Activated T-helper 9 cell treated with anti-CD3 and anti-CD28 coated beads, Interleukin-2, amount 50 U/mL, for 16 hours (primary cell): ENCODE measurements around the gene NHEJ1.
"Not testable (repeated sequence)": the region's sequence is repeated elsewhere in the genome, so short reads cannot be mapped to it uniquely, and the experiment has no call there.

Experiments used
- DNase-seq: peaks from one replicate; pipeline ENCODE4 v3.0.0-alpha.2; 2020; ENCODE audit warnings: low read depth

Gene NHEJ1, protein sequence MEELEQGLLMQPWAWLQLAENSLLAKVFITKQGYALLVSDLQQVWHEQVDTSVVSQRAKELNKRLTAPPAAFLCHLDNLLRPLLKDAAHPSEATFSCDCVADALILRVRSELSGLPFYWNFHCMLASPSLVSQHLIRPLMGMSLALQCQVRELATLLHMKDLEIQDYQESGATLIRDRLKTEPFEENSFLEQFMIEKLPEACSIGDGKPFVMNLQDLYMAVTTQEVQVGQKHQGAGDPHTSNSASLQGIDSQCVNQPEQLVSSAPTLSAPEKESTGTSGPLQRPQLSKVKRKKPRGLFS

DNA sequence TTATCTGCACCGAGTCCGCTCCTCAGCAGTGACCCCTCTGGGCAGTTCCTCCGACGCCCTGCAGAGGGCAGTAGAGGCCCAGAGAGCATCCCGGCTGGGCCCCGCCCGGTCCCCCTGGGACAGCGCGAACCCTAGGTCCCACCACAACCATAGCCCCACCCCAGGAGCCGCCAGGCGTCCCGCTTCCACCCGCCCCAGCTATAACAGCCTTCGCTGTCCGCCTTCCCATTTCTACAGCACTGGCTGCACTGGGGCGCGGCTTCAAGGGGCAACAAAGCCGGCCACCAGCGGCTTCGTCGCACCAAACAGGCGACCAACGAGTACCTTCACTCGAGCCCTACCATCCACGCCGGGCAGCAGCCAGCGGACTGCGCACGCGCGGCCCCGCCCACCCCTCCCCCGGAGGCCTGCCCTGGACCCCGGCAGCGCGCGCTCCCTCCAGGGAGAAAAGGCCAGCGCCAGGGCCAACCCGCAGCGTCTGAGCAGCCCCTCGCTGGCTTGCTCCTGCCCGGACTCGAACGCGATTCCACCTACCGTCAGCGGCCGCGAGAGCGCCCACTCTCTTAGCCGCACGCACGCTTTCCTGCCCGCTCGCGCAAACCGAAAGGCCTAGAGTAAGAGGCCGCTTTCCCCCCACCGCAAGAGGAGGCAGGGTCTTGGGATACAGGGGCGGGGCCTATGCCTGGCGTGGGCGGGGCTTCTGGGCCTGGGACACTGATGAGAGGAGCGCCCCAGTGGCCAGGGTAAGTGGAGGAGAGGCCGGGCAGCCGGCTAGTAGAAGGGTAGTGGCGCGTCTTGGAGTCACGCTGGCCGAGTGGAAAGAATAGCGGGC, at the start of gene NHEJ1:
TSS of gene NHEJ1 (minus strand) at position 630 of the 832 bp plus-strand sequence. CDS start 2,453 bp downstream, outside the sequence.
- peak; percentile 88 for DNase-seq

DNA sequence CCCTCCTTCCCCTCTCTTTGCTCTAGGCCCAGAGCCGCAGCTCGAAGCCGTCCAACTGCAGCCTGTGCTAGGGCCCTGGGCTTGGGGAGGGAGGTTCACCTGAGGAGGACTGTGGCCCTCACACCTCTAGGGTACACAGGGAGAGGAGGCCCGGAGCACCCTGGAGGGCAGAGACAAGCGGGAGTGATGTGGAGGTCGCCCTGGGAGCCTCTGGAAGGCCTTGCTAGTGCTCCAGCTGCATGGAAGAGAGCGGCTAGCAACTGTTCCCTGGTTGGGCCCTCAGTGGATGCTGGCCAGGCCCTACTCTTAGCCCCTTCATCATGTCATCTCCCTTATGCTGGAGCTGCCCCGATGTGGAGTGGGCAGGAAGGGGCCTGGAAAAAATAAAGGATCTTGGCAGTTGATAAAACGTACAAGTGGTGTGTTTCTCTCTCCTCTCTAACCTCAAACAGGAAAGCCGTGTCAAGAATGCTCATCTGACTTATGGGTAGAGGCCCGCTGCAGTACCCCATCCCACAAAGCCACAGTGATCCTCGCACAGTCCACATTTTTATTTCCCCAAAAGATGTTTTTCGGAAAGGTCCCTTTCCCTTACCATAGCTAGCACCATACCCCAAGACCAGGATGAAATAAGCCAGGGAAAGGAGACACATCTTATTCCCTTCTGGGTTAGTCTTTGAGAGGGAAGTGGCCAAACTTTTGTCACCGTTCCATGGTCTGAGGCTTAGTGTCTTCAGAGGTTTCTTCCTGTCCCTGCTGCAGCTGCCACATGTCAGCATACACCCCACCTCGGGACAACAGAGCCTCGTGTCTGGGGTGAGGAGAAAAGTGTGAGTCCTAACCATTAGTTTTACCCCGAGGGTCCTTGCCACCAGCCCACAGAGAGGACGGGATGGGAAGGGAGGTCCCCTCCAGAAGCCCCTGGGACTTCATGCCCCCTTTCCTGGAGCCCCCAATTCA, 48.9 kb upstream of the NHEJ1 start:
- DNase-seq, result no peak

DNA sequence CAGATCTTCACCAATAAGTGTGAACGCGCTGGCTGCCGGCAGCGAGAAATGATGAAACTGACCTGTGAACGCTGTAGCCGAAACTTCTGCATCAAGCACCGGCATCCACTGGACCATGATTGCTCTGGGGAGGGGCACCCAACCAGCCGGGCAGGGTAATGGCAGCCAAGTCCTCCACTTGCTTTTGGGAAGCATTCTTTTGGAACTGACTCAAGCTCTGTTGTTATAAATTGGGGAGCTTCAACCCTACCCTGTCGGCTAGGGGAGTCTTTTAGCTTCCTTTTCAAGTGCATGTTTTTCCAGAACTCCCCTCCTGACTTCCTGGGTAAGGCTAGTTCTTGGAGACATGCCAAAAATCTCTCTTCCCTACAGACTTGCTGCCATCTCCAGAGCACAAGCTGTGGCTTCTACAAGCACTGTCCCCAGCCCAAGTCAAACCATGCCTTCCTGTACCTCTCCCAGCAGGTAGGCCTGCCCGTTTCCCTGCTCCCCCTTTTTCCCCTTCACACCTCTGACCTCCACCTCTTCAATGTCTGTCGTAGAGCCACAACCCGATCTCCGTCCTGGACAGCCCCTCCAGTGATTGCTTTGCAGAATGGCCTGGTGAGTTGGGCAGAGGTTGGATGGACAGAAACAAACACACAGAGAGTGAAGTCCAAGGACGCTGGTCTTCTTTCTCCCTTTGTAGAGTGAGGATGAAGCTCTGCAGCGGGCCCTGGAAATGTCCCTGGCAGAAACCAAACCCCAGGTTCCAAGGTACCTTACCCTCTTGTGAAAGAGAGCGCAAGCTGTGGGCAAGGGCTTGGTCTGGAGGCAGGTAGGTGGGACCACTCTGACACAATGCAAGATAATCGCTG, 47.5 kb upstream of the NHEJ1 start:
- no peak for DNase-seq

DNA sequence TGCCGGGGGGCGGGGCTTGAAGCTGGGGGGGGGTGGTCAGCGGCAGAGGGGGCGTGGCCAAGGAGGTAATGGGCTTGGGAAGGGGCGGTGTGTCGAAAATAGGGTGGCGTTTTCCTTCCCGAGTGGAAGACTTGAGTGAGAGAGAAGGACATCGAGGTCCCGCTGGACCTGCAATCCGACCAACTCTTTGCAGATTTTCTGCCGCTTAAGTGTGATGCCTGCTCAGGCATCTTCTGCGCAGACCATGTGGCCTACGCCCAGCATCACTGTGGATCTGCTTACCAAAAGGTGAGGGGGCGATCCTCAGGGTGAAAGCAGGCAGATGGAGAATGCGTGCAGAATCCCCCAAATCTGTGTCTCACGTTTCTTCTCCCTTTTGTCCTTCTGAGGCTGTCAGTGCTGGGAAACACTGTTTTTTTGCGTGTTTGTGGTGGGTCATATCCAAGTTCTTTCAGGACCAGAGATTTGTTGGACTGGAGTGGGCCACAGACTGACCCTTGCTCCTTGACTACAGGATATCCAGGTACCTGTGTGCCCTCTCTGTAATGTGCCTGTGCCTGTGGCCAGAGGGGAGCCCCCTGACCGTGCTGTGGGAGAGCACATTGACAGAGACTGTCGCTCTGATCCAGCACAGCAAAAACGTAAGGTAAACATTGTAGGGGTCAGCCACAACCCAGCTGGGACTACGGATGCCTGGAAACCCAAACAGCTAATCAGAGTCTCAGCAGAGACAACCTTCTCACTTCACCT, 46.7 kb upstream of the NHEJ1 start:
- no peak for DNase-seq

DNA sequence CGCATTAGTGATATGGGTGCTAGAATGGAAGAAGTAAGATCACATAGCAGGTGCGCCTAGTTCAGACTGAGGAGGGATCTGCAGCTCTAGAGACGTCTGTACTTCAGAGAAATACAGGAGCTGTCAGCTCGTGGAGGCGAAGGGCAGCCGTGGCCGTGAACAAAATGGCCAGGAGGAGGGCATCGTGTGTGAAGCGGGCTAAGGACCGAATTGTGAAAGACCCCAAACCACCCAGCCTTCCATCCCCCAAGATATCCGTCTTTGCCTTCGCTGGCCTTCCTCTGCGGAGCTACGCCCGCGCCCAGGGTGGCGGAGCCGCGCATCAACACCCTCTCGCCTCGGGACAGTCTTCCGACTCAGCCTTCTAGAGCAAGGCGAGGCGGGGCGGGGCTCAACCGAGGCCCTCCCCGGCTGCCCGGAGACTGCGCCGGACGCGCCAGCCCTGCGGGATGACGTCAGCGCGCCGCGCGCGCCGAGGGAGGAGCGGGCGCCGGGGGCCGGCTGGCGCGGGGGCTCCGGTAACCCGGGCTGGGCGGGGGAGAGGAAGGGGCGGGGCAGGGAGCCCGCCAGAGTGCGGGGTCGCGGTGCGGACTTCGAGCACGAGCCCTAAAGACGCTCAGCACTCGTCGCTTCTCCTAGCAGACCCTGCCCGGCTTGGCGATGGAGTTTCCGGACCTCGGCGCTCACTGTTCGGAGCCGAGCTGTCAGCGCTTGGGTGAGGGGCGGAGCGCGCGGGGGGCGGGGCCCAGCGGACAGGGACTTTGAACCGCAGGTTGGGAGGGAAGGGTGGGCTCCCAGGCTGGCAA, 45.9 kb upstream of the NHEJ1 start, which contains the start of gene ZFAND2B:
TSS of gene ZFAND2B (plus strand) at position 455 of the 806 bp plus-strand sequence. CDS start at position 661, 206 bp downstream.
- DNase-seq, result peak; percentile 94

DNA sequence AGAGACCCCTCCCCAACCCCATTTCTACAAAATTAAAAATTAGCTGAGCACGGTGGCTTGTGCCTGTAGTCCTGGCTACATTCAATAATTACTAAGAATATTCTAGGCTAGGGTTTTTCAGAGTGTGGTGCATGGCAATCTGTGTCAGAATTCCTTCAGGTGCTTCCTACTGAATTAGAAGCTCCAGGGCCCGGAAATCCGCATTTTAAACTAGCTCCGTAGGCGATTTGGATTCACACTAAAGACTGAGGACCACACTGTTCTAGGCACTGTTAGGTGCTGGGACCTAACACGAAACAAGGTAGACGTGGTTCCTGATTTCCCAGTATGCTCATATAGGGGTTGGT, 45.3 kb upstream of the NHEJ1 start:
- DNase-seq, result no peak

DNA sequence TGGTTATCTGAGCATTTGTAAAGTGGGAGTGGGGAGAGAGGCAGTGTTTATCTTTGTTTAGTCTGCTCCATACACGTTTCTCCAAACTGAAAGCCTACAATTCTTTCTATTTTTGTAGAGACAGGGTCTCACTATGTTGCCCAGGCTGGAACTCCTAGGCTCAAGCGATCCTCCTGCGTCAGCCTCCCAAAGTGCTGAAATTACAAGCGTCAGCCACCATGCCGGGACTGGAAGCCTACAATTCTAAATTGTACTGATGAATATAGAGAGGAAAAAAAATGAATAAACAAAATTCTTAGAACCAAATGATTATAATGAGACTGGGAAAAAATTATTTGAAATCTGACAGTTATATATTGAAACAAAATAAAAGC, 44.5 kb upstream of the NHEJ1 start:
- DNase-seq, result no peak

DNA sequence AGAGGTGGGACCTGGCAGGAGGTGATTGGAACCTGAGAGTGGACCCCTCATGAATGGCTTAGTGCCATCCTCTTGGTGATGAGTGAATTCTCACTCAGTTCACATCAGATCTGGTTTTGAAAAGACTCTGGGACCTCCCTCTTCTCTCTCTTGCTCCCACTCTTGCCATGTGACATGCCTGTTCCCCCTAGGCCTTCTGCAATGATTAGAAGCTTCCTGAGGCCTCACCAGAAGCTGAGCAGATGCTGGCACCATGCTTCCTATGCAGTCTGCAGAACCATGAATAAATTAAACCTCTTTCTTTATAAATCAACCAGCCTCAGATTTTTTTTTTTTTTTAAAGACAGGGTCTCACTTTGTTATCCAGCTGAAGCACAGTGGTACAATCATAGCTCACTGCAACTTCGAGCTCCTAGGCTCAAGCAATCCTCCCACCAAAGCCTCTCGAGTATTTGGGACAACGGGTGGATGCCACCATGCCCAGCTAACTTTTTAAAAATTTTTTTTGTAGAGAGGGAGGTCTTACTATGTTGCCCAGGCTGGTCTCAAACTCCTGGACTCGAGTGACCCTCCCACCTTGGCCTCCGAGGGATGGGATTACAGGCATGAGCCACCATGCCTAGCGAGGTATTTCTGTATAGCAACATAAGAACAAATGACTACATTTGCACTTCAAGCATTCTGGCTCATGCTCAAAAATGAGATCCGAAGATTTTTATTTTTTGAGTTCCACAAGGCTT, 44.0 kb upstream of the NHEJ1 start:
- DNase-seq, result no peak

DNA sequence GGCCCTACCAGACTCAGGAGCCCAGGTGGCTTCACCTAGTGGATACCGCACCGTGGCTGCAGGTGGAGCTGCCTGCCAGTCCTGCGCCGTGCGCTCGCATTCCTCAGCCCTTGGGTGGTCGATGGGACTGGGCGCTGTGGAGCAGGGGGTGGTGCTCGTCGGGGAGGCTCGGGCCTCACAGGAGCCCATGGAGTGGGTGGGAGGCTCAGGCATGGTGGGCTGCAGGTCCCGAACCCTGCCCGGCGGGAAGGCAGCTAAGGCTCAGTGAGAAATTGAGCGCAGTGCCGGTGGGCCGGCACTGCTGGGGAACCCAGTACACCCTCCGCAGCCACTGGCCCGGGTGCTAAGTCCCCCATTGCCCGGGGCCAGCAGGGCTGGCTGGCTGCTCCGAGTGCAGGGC, 40.7 kb upstream of the NHEJ1 start:
- not testable (repeated sequence) for DNase-seq

DNA sequence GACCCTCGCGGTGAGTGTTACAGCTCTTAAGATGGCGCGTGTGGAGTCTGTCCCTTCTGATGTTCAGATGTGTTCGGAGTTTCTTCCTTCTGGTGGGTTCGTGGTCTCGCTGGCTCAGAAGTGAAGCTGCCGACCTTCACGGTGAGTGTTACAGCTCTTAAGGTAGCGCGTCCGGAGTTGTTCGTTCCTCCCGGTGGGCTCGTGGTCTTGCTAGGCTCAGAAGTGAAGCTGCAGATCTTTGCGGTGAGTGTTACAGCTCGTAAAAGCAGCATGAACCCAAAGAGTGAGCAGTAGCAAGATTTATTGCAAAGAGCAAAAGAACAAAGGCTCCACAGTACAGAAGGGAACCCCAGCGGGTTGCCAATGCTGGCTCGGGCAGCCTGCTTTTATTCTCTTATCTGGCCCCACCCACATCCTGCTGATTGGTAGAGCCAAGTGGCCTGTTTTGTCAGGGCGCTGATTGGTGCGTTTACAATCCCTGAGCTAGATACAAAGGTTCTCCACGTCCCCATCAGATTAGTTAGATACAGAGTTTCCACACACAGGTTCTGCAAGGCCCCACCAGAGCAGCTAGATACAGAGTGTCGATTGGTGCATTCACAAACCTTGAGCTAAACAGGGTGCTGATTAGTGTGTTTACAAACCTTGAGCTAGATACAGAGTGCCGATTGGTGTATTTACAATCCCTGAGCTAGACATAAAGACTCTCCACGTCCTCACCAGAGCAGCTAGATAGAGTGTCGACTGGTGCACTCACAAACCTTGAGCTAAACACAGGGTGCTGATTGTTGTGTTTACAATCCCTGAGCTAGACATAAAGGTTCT, 40.1 kb upstream of the NHEJ1 start:
- not testable (repeated sequence) for DNase-seq

DNA sequence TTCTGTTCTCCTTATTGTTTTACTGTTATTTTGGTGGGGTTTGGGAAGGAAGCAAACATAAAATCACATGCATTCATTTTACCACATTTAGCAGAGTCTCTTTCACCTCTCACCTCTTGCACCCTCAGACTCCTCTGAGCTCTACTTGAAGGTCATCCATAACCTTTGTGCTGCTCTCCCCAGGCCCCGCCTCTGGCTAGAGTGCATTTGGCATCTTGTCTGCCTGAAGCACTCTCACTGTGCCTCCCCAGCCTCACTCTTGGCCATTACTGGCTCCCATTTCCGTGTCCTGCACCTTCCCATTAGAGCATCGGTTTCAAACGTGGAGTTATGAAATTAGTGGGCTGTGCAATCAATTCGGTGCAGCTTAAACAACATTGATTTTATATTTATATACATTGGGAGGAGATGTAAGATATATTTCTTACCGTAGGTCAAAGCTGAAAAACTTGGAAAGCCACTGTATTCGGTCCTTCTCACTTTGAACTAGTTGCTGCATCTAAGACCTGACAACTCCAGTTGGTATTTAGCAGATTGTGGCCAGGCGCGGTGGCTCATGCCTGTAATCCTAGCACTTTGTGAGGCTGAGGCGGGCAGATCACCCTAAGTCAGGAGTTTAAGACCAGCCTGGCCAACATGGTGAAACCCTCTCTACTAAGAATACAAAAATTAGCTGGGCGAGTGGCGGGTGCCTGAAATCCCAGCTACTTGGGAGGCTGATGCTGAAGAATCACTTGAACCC, 39.0 kb upstream of the NHEJ1 start:
- no peak for DNase-seq

DNA sequence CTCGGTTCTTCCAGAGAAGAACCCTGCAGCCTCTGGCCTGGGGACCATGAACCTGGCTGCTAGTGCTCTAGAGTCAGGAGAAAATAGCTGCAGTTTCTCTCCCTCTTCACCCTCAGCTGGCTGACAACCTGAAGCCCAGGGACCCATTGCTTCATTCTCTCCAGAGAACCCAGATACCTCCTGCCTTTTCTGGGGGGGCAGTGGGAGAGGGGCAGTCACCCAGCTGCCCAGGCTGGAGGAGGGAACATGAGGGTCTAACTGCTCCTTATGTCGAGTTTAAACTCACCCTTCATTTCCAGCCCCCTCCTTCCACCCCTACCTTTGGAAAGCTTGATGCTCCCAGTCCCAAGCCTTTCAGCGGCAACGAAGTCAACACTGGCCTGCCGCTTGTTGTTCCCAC, 38.4 kb upstream of the NHEJ1 start:
- DNase-seq, result no peak

DNA sequence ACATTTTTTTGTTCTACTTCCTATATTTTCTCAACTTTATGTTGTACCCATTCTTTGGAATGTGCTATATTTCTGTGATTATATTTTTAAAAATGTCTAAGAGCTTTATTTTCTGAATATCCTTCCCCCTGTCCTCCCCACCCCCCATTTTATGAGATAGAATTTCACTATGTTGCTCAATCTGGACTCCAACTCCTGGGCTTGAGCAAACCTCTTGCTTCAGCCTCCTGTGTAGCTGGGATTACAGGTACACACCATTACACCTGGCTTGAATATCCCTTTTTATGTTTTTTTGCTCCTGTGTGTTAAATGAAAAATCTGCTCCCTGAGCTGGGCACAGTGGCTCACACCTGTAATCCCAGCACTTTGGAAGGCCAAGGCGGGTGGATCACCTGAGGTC, 36.8 kb upstream of the NHEJ1 start:
- no peak for DNase-seq

DNA sequence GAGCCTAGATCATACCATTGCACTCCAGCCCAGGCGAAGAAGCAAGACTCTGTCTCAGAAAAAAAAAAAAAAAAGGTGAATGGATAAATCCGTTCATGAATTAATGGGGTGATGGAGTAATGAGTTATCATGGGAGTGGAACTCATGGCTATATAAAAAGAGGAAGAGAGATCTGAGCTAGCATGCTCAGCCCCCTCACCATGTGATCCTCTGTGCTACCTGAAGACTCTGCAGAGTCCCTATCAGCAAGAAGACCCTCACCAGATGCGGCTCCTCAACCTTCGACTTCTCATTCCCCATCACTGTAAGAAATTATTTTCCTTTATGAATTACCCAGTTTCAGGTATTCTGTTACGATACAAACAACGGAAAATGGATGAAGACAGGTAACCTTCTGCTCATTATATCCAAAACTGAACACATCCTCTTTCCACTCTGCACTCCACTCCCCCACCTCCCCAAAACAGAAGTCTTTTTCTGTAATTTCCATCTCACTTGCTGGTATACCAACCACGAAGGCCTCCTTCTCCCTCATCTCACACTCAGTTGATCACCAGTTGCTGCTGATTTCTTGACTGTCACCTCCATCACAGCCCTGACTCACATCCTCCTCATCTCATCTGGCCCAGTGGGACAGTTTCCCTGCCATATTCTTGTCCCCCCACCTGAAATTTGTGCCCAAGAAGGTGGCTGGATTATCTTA, 26.3 kb upstream of the NHEJ1 start:
- DNase-seq, result no peak

DNA sequence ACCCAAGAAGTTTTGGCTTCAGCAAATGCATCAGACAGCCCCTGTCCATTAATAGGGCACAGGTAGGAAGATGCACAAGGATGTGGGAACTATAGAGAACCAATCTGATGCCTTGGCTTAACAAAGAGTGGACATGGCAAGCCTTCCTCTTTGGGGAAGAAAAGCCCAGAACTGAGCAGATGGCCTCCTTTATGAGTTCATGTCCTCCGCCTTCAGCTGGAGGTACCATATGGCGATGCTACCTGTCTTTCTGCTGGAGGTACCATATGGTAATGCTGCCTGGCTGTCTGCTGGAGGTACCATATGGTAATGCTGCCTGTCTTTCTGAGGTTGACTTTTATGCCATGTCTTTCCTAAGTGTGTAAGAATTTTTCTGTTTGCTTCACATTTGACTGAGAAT, 23.5 kb upstream of the NHEJ1 start:
- no peak for DNase-seq

DNA sequence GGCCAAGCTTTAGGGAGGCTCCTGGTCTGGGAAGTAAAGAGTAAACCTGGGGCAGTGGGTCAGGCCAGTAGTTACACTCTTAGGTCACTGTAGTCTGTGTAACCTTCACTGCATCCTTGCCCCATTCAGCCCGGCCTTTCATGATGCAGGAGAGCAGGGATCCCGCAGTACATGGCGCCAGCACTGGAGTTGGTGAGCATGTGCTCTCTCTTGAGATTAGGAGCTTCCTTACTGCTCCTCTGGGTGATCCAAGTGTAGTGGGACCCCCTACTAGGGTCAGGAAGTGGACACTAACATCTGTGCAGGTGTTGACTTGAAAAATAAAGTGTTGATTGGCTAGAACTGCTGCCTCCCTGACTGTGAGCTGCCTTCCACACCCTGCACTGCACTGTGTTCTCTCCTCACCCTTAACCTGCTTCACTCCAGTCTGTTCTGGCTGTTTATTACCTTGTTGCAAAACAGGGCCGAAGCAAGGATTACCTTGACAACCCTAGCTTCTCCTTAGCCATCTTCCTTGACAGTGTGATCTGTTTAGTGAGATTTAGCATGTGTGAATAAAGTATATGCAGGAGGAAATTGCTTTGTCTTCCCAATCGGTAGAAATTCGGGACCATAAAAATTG, 22.6 kb upstream of the NHEJ1 start:
- DNase-seq, result no peak
